NCI-H526 (cell line): ENCODE results near the gene PRKAG2.
"Not testable (repeated sequence)": the region's sequence is repeated elsewhere in the genome, so short reads cannot be mapped to it uniquely, and the experiment has no call there.

Source experiments
- DNase-seq, 2 experiments: peaks; one replicate each; lab custom pipeline; 2025; lab: John Stamatoyannopoulos, UW

Gene PRKAG2

DNA sequence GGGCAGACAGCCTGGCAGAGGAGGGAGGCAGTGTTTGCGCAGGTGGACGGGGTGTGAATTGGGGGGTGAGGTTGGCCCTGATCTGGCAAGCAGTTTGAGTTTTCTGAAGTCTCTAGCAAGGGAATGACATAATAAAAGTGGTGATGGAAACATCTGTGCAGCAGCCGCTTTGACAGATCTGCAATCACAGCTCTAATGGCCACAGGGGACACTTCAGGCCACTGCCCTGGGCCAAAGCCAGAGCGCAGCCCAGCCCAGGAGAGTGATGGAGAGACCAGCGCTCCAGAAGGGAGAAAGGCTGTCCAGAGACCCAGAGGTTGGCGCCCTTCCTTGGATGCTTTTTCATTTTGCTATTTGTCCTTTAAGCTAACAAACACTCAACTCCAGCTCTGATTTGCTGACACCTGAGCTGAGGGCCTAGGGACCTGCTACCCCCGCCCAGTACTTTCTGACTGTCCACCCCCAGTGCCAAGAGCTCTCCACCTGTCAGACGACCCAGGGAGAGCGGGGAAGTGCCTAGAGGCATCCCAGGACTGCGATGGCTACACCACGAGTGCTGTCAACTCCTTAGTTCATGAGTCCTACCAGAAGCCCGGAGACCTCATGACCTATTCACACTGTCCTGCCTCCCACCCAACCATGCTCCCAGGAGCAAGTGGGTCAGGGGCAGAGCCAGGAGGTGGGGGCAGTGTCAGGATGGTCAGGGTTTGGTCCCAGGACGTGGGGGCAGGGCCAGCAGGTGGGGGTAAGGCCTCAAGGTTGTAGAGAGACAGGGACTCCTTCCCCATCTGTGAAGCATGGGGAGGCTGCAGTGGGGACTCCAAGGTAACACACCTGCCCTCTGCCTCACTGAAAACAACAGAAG is 112.6 kb downstream of the PRKAG2 start:
- no peak for DNase-seq

DNA sequence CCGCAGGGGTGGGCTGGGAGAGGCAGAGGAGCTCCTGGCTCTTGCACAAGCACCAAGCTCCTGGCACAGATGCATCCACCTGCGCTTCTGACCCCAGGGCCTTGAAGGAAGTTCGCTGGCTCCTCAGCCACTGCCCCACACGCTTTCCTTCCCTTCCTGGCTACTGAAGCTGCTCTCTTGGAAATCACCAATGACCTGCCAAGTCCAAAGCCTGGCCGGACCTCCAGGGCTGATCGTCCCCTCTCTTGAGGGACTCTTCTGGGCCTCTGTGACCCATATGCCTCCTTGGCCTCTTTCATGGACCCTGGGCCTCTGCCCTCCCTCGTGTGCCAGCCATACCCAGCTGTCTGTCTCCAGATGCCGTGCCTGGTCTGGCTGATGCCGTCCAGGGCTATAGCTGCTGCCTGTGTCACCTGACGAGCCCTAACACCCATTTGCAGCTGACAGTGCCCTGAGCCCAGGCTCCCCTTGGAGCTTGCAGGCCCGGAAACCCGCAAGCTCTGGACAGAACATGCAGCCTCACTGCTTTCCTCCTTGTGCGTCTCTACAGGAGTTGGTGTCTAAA is 113.4 kb downstream of the PRKAG2 start:
- no peak for DNase-seq

DNA sequence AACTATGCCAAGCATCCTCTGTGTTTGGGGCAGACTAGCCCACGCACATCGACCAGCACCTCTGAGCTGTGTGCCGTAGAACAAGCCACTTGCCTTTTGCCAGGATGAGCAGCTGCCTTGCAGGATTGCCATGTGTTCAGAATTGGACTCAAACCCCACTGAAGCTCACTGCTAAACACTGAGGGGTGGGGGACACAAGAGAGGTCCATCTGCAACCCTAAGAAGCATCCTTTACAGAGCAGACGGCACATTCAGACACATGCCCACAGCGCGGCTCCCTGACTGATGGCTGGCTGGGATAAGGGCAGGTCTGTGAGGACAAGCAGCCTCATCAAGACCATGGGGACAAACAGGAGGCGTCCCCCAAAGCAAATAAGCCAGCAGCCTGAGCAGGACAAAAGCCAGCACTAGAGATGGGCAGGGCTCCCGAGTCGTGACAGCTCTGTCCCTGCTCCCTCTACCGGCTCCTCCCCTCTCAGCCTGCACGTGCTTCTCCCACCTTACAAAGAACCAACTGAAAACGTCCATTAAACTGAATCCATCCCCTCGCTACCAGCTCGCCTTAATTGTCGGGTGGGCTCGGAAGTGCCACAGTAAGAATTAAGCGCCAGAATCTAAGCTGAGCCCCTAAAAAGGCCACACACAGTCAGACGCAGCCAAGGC is 114.2 kb downstream of the PRKAG2 start:
- DNase-seq = no peak

DNA sequence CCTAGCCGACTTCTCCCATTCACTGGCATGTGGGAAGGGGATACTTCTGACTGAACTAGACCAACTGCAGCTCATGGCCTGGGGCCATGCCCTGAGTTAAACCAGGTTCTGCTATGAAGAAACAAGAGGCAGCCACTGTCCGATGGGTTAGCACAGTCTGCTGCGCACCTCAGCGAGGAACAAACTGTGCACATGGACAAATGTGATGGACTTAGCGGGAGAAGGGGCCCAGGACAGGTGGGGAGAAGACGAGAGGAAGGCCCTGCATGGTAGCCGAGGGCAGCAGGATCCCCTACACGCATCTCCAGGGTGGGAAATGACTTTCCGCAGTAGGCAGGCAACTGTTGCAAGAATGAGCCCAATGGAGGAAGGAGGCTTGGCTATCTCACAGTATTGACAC is 115.0 kb downstream of the PRKAG2 start:
- no peak for DNase-seq

DNA sequence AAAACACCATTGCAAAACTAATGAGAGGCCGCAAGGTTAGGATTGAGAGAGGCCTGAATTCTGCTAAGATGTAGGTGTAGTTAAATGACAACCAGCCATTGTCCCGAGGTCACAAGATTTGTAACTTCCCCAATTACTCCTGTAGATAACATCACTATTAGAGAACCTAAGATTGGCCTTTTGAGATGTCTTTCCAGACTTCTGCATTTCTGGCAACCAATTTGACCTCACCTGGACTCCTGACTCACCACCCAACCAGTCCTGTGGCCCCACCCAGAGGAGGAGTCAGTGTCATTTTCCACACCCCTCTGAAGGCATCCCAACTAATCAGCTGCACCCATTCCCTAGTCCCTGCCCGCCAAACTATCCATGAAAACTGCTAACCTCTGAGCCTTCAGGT is 115.7 kb downstream of the PRKAG2 start:
- no peak for DNase-seq

DNA sequence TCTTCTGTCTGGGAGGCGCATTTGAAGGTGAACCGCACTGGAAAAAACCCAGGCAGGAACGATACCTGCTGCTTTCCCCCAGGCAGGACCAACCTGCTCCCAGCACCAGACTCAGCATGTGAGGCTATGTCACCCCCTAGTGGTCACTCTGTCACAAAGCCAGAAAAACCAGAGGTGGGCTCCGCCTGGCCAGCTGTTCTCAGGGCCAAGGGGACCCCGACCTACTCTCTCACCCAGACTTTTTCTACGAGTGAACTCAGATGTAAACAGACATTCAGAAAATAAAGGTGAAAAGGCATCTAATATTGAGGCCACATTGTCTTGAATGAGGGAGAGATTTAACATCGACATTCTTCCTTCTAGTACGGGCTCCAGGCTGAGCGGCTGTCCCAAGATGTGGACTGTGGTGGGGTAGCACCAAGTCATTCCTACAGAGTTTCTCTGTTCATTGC is 117.3 kb downstream of the PRKAG2 start:
- DNase-seq = peak; percentile 58 to 89

DNA sequence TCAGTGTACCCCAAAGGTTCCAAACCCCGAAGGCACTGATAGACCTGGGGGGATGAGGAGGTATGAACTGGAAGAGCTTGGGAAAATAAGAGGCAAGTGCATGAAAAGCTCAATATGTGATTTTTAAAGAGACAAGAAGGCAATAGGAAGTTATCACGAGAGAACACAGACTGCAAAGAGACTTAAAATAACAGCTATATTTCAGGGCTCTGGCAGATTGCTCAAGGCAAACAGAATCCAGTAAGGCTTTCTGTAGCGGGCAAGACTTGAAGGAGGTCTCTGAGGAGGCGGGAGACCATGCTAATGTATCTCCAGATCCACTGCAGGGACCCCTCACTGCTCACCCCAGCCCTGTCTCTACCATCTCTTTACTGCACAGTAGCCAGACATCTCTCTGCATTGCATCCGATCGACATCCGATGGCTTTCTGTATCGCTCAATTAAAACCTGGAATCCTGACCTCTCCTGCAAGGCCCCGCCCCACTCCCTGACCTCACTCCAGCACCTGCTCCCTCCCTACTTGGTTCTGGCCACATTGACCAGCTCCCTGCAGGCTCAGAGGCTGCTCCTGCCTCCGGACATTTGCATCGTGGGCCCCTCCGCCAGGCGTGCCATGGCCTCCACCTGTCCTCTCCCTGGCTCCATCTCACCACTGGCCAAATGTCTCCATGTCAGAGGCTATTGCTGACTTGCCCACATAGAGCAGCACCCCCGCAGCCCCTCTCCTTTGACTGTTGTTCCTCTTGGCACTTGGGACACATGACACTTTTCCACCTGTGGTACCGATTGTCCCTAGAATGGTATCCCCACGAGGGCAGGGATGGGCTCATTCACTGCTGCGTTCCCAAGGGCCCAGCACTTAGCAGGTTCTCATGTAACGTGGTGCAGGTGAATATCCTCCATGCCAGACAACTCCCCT is 118.0 kb downstream of the PRKAG2 start:
- DNase-seq = no peak

DNA sequence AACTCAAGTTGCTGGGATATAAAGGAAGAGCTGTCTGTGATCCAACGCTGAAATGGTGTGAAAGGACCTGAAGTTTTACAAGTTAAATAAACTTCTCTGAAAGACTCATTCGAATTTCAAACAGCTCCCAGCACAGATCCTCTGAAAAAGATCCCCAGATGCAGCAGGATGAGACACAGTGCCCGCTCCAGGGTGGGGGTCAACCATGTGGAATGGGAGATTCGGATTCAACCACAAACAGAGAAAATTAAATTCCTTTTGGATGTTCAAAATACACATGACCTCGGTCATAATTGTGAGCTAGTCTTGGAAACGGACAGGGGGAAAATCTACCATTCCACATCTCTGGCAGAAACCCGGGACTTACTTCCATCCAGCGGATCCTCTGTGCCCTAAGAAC is 119.6 kb downstream of the PRKAG2 start:
- no peak for DNase-seq

DNA sequence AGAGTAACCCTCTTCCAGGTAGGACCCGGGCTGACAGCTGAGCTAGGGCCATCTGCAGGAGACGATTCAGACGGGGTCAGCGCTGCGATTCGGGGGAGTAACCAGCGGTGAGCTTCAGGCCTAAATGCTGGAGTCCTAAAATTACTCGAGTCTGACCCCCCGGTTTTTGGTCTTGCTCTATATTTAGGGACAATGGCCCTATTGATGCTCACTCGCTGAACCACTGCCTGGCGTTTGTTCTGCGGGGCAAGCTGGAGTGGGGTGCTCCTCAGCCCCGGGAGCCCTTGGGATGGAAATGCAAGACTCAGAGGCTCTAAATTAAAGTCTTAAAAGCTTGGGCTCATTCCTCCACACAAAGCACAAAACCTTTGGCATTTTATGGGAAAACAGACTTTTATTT is 120.0 kb downstream of the PRKAG2 start:
- DNase-seq = no peak

DNA sequence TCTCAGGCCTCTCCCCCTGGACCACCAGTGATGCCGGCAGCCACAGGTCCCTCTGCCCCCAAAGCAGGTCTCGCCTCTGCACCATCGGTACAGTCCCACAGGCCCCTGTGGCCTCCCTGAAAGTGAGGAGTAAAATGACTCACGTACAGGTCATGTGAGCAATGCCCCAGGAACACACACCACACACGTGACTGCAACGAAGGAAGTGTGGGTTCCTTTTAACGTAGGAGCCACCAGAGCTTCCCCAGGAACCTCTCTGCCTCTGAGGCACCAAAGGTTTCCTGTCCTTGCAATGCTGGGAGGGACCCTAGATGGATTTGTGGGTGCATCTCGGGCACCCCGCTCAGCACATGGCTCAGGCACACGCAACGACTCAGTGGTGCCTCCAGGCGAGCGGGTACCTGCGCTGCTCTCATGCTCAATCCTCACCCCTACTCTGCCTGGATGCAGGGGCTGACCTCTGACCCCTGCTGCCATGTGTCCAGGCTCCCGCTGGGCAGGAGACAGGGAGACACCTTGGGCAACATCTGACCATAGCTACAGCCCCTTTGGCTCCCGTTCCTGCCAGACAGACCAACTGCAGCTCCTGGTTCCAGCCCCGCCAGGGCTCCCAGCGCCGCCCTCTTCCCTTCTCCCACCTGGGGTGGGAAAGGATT is 120.7 kb downstream of the PRKAG2 start:
- no peak for DNase-seq

DNA sequence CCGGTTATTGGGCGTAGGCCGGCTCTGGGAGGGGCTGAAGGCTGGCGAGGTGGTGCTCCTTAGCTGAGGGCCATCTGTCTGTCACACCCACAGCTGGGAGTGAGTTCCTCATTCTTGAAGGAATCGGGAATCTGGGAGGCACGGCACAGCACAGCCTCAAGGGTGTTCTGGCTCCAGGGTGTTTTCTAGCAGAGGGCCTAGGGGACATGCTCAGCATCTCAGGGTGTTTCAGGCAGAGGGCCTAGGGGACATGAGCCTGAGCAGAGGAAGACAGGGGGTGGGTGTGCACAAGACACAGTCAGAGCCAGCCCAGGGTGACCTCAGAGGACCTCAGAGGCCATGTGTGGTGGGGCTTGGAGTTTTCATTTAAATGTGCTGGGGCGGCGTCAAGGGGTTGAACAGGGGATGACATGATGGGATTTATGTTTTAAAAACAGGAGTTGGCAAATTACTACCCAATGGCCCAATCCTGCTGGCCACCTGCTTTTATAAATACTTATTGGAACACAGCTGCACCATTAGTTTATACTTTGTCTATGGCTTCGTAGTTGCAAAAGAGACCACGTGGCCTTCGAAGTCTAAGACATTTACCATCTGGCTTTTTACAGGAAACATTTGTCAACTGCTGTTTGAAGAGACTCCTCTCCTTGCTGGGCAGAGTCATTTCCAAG is 121.6 kb downstream of the PRKAG2 start:
- no peak for DNase-seq

DNA sequence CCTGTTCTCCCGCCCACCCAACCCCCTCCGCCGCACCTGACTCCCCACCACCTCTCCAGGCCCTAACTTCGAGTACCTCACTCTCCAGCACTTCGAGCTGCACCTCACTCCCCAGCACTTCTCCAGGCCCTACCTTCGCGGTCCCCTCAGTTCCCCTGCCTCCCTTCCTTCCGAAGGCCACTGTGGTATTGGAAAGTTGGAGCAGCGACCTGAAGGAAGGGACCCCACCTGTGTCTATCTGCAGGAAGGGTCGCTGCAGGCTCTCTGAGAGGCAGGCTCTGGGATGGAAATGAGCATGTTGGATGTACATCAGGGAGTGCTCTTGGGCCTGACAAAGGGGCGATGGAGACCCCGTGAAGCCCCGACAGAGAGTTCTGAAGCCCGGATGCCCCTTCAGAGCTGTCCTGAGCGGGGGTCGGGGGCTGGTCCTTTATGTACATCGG is 122.2 kb downstream of the PRKAG2 start:
- no peak for DNase-seq

DNA sequence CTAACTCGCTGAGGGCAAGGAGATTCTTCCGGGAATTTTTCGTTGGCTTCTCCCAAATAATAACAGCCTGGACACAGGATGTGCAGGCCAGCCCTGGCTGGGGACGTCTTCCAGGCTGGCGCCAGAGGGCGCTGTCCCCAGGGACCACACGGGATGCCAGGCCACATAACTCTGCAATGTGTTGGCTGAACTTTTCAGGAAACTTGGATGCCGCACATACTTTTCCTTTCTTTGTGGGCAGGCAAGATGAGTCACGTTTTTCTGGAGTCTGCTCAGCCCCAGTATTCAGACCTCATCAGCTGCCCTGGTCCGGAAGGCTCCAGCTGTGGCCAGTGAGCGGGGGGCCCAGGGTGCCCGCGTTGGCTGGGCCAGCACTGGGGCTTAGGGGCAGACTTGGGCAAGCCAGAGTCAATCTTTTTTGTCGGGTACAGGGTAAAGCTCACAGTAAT is 122.7 kb downstream of the PRKAG2 start:
- DNase-seq = peak in 1 of 2 experiments; percentile 83

DNA sequence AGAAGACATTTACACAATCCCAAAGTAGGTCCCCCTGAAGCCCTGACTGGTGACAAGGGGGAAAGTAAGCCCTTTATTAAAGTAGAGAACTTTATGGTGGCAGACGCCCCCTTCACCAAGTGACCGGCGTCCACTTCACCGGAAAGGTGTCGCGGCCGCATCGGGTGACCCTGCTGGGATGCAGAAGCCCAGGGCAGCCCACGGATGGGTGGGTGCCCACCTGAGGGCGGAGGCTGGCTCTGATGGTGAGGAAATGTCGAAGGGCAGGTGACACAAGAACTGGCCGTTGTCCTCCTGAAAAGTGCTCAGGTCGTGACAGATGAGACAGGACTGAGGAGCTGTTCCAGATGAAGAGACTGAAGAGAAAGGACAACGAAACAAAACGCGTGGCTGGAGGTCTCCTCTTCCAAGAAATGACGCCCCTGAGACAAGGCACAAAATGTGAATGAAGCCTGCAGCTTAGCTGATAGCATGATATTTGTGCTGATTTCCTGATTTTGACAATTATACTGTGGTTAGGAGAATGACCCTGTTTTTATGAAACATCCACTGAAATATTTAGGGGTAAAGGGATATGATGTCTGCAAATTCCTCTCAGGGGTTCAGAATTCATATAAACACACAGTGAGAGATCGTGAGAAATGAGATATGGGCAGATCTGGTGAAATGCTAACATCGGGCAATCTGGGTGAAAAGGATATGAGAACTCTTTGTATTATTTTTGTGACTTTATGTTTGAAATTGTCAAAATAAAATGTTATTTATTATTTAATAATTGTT is 123.9 kb downstream of the PRKAG2 start:
- DNase-seq = no peak

DNA sequence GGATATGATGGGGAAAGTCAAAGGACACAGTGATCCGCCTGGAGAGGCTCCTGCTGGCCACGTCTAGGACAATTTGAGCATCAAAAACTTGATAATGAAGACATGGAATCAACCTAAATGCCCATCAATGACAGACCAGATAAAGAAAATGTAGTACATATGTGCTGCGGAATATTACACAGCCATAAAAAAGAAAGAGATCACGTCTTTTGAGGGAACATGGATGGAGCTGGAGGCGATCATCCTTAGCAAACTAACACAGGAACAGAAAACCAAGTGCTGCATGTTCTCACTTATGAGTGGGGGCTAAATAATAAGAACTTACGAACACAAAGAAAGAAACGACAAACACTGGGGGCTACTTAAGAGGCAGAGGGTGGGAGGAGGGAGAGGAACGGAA is 124.9 kb downstream of the PRKAG2 start:
- DNase-seq = no peak

DNA sequence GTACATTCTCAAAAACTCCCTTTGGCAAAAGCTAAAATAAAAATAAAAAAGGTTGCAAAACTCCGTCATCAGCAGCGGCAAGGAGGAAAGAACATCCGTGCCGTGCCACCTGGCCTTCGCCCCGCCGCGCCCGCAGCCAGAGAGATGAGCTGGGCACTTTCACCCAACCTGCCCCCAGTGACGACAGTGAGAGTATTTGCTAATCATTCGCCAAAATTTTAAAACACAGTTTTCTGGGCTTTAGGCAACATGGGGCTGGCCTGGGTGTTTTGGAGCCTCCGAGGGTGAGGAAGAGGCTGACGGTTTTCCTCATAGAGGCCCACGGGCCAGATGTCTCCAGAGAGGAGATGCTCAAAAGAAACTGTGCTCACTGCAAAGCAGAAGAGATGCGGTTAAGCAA is 128.2 kb downstream of the PRKAG2 start:
- no peak for DNase-seq

DNA sequence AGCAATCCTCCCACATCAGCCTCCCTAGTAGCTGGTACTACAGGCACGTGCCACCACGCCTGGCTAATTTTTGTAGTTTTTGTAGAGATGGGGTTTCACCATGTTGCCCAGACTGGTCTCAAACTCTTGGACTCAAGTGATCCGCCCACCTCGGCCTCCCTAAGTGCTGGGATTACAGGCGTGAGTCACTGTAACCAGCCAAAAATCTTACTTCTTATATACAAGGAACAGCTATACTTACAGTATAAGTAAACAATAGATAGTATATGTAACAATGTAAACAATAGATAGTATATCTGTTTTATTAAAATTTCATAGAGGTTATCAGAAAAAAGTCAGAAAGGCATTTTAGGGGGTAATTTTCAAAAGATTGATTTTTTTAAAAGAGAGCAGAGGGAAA is 128.9 kb downstream of the PRKAG2 start:
- DNase-seq = not testable (repeated sequence)

DNA sequence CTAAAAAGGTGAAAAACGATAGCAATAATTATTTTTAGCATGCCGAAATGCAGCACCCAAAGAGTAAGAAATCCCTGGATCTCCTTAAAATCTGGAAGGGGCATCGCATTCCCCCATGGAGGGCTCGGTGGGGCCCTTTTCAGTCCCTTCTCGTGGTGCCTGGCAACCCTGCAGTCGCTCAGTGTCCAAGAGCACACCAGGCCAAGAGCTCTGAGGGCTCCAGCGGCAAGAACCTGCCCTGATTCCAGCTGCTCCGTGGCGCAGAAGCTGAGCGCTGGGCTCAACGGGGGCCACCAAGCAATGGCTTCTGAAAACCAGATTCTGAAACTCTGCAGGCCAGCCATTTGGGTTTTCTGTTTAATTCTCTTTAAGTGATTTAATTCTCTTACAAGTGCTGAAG is 131.2 kb downstream of the PRKAG2 start:
- no peak for DNase-seq

DNA sequence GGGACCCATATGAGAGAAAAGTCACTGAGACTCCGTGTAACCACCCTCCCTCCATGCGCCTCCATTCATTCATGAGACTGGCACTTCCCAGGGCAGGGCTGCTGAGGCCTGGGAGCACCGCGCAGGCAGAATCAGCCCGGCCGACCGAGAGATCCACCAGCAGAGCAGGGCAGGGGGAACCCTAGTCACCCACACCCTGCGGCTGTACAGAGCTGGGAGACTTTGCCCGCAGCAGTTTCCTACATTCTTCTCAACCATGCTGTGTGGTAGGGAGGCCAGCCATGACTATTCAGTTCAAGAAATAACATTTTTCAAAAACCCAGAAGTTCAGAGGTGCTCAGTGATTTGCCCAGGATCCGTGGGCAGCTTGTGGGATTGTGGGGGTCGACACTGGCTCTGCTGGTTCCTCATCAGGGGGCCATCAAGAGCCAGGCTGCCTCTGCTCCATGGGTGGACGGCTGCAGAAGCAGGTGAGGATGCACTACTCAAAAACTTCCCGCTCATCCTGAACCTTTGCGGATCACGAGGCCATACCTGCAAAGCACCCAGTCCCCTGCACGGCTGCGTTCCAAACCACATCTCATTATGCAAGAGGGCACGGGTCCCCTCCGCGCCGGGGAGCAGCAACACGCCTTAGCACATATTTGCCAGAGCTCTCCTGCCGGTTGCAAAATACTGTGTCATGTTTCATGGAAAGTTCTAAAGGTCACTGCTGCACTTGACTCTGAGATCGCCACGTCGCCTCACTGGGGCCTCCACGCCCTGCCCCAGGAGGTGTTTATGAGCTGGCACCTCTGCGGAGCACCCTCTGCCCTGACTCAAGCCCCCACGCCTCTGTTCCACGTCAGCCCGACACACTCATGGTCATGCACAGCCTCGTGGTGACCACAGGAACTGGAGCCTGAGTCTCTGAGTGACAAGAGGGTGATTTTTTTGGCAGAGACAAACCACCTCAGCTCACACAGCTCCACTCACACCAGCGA is 132.0 kb downstream of the PRKAG2 start:
- peak; percentile 17 to 54 for DNase-seq
